ENCODE results near the gene NT5E.

DNA sequence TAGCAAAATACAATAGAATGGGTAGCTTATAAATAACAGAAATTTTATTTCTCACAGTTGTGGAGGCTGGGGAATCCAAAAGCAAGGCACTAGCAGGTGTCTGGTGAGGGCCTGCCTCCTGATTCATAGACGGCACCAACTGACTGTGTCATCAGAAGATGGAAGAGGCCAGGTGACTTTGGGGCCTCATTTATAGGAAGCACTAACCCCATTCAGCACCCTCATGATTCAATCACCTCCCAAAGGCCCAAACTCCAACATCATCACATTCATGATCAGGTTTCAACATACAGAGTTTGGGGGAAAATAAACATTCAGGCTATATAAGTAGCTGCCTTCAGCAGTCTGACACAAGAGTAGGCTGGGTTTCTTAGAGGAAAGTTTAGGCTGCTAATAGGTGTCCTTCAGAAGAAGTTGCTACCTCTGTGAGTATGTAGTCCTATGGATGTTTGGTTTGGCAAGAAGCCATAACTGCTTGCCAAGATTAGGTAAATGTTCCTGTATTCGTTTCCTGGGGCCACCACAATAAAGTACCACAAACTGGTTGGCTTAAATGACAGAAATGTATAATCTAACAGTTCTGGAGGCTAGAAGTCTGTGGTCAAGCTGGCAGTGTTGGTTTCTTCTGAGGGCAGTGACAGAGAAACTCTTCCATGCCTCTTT is 48.8 kb downstream of the NT5E start:
- TF ChIP-seq, protein P1, sequence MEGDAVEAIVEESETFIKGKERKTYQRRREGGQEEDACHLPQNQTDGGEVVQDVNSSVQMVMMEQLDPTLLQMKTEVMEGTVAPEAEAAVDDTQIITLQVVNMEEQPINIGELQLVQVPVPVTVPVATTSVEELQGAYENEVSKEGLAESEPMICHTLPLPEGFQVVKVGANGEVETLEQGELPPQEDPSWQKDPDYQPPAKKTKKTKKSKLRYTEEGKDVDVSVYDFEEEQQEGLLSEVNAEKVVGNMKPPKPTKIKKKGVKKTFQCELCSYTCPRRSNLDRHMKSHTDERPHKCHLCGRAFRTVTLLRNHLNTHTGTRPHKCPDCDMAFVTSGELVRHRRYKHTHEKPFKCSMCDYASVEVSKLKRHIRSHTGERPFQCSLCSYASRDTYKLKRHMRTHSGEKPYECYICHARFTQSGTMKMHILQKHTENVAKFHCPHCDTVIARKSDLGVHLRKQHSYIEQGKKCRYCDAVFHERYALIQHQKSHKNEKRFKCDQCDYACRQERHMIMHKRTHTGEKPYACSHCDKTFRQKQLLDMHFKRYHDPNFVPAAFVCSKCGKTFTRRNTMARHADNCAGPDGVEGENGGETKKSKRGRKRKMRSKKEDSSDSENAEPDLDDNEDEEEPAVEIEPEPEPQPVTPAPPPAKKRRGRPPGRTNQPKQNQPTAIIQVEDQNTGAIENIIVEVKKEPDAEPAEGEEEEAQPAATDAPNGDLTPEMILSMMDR (IDR thresholded peaks at IDR 0.05; ENCODE audit: low read length): no peak
- no peak for TF ChIP-seq EZH2 (IDR thresholded peaks at IDR 0.05; ENCODE audit: borderline replicate concordance, low read length)

Measured in OCI-LY1 (cell line).